NCI-H345 treated with DMSO at 0.1 percent for 48 hours (cell line): ENCODE data around the gene ELAC1.

Experiments used
- DNase-seq: peaks from one replicate; lab custom pipeline; 2025; ENCODE audit not compliant: unreplicated experiment; lab: John Stamatoyannopoulos, UW

ELAC1 gene

DNA sequence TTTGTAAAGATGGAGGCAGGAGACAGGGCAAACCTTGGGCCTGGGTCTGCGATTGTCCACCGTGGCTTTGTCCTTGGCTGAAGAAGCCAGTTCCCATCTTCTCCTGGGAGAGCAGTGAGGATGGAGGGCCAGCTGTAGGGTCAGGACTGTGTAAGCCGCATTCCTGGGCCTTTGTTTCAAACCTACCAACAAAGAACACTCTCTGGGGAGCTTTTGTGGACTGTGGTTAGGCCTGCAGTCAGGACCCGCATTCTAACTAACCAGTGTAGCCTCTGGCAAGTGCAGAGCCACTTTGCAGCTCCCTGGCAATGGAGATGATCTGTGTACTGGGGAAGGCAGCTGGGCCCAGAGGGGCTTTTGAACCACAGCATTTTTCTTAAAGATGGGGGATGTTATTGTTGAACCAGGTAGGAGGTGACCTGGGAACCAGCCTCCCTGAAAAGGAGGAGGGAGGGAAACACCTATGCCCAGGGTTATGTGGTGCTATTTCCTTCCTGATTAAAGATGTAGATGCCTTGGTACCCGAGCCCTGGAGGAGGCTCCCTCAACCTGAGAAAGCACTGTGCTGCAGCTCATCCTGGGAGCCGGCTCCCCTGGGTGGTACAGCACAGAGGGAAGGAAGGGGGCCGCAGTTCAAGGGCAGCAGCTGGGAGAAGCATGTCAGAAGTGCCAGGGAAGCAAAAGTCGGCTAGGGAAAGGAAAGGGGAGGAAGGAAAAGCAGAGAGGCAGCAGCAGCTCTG is 49.5 kb downstream of the ELAC1 start:
- no peak for DNase-seq

DNA sequence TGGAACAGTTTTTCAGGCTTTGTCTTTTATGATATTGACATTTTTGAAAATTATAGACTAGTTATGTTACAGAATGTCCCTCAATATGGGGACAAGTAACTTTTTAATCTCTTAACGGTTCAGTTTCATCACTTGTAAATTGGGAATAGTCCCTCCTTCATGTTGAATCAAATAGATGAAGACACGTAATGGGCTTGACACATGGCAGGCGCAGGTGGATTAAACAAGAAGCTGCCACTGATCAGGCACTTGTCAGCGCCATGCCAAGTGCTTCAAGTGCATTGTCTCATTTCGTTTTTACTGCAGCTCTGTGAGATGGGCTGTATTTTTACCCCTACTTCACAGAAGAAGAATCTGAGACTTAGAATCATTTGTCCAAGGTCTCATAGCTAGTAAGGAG is 52.7 kb downstream of the ELAC1 start:
- no peak for DNase-seq

DNA sequence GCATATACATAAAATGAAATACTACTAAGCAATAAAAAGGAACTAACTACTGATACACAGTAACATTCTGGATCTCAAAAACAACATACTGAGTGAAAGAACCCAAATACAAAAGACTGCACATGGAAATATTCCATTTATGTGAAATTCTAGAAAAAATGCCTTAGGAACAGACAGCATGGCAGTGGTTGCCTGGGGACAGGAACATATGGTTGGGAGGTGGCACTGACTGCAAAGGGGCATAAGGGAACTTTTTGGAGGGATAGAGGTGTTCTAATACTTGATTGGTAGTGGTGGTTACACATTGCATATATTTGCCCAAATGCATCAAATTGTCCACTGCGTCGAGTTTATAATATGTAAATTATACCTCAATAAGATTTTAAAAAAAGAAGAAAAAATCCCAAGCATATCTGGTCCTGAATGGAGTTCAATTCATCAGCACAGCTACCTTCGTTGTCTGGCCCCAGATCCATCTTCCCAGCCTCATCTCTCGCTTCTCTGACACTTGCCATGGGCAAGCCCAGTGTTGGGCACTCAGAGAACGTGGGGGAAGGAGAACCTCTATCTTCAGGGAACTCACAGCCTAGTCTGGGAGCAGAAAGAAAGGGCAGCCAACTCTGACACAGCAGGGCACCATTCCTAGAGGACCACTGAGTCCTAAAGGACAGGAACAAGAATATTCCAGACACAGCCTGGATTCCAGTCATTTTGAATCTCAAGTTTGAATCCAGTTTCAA is 53.6 kb downstream of the ELAC1 start:
- no peak for DNase-seq

DNA sequence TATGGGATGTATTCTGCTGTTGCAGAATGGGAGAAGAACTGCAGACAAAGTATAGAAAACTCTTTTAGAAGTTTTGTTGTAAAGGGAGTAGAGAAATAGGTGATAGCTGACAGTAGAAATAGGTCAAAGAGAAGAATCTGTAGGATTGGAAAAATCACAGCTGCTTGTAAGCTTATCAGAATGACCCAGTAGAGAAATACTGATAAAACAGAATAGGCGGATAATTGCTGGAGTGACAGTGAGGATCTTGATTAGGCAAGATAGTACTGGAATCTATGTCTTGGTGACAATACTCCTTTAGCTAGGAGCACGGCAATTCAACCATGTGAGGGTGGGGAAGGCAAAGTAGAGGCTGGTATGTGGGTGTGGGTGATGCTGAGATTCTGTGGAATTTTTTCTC is 57.7 kb downstream of the ELAC1 start:
- DNase-seq, result no peak

DNA sequence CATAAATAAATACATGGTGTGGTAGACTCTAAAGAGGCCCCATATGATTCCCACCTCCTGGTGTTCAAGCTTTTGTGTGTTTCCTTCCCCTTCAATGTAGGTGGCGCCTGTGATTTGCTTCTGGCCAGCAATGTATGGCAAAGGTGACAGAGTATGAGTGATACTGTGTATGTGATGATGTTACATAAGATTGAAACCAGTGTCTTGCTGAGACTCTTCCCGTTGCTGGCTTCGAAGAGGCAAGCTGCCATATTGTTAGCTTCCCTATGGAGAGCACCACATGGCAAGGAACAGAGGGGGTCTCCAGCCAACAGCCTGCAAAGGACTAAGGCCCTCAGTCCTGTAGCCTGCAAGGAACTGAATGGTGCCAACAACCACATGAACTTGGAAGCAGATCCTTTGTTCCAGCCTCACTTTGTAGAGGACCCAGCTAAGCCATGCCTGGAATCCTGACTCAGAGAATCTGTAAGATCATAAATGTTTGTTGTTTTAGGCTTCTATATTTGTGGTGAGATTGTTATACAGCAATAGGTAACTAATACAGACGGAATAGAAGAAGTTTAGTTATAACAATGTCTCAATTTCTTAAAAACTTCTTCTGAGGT is 60.5 kb downstream of the ELAC1 start:
- DNase-seq, result no peak

DNA sequence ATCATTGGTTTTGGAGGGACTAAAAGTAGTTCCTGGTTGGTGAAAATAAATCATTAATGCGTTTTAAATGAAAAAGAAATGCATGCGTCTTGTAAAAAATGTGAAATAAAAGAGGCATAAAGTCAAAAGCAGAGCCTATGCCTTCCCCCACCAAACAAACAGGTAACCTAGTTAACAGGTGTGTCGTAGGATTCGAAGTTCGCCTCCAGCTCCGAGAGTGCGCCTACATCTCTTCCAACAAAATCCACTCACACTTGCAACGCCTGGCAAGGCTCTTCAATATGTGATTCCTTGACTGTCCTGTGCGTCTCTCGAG is 61.5 kb downstream of the ELAC1 start:
- no peak for DNase-seq

DNA sequence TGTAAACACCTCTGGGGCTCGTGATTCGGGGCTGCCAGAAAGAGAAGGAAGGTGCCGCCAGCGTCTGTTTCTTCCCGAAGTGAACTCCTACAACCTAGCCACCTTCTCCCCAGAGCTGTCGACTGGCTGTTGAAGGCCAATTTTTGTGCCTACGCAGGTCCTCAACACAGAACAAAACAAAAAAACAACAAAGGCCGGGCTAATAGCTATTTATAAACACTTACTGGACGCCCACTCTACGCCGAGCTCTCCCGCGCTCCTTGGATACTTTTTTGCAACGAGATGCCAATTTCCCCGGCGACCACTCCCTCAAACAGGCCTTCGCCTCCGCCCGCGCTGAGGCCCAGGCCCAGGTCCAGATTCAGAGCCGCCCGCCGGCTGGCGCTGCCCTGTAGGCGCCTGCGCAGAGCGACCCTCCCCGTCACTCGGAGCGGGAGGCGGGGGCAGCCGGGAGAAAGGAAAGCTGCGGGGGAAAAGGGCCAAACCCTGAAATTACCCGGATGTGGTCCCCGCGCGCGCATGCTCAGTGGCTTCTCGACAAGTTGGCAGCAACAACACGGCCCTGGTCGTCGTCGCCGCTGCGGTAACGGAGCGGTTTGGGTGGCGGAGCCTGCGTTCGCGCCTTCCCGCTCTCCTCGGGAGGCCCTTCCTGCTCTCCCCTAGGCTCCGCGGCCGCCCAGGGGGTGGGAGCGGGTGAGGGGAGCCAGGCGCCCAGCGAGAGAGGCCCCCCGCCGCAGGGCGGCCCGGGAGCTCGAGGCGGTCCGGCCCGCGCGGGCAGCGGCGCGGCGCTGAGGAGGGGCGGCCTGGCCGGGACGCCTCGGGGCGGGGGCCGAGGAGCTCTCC is 62.1 kb downstream of the ELAC1 start, which contains the start of gene SMAD4:
Gene SMAD4 (plus strand): TSS at position 520 of the 843 bp plus-strand sequence. CDS start 16,834 bp downstream, outside the sequence.
- DNase-seq, result peak; percentile 86

DNA sequence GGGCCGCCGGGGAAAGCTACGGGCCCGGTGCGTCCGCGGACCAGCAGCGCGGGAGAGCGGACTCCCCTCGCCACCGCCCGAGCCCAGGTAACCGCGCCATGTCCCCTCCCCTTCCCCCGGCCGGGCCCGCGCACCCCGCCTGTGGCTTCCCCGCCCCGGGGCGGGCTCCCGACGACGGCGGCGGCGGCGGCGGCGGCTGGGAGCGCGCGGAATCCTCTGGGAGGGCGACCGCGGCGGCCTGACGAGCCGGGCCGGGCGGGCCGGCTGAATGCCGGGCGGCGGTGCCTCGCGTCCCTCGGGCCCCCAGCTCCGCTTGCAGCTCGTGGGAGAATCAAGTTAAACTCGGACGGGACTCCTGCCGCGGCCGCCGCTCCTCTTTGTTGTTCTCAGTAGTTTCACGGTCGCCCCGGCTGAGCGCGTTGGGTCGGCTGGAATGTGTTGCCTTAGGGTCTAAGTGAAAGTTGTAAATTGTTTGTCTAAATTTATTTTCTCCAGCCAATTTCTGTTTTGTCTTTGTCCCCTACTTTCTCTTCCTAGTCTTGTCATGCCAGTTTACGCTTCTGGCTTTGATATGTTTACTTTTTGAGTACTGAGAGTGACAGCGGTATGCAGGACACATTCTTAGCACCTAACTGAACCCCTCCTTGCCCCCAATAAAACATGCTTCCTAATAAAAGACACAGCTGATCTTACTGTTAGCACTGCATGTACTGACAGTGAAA is 62.9 kb downstream of the ELAC1 start:
- peak; percentile 33 for DNase-seq

DNA sequence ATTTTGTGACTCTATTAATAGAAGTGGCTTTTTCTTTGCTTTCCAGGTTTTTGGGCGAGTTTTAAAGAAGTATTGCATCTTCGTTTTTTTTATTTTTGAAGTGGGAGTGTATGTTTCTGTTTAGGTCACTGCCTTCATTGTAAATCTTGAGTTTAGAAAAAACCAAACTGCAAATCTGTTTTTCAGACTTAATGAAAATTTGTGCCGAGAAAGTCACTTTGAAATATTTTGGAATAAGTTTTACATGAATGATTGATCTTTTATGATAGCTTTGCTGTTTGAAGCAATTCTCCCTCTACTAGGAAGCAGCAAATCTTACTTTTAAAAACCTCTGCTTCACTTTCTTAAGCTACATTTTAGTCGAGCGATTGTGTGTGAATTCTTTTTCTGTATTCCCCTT is 64.4 kb downstream of the ELAC1 start:
- DNase-seq, result no peak

DNA sequence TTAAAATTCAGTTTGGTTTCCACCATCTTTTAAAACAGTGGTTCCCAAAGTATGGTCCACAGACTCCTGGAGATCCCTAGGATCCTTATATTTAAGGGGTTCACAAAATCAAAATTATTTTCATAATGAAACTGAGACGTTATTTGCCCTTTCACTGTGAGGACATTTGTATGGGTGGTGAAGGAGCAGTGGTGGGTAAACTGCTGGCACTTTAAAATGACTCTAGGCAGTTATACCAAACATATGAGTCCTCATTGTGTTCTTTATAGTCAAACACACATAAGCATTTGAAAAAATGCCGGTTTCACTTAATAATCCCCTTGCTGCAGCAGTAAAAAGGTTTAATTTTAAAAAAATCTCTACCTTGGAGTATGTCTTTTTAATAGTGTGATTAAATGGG is 69.4 kb downstream of the ELAC1 start:
- DNase-seq, result no peak
